LNCAP (cell line): ENCODE measurements around the gene ZBTB14.

Experiments
- TF ChIP-seq, protein P1 (sequence below): fragments of 450-650 bp; IDR thresholded peaks from 2 replicates; pipeline ENCODE4 v1.5.1; 2017; ENCODE audit warnings: mild to moderate bottlenecking

Gene ZBTB14

DNA sequence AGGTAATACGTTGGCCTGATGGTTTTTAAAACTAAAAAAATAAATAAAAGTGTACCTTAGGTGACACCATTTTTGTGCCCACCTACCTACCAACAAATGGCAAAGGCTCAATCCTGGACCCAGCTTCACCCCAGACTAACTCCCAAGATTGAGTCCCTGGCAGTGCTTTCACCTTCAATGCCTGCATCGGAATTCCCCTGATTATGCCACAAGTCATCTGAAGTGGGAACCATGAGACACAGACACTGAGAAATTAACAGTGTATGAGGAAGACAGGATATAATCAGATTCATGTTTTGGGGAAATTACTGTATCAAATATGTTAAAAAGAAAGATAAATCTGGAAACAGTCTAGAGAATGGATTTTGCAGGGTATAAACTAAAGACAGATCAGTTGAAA, 41.6 kb downstream of the ZBTB14 start:
- TF ChIP-seq, protein P1, sequence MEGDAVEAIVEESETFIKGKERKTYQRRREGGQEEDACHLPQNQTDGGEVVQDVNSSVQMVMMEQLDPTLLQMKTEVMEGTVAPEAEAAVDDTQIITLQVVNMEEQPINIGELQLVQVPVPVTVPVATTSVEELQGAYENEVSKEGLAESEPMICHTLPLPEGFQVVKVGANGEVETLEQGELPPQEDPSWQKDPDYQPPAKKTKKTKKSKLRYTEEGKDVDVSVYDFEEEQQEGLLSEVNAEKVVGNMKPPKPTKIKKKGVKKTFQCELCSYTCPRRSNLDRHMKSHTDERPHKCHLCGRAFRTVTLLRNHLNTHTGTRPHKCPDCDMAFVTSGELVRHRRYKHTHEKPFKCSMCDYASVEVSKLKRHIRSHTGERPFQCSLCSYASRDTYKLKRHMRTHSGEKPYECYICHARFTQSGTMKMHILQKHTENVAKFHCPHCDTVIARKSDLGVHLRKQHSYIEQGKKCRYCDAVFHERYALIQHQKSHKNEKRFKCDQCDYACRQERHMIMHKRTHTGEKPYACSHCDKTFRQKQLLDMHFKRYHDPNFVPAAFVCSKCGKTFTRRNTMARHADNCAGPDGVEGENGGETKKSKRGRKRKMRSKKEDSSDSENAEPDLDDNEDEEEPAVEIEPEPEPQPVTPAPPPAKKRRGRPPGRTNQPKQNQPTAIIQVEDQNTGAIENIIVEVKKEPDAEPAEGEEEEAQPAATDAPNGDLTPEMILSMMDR, result no peak

DNA sequence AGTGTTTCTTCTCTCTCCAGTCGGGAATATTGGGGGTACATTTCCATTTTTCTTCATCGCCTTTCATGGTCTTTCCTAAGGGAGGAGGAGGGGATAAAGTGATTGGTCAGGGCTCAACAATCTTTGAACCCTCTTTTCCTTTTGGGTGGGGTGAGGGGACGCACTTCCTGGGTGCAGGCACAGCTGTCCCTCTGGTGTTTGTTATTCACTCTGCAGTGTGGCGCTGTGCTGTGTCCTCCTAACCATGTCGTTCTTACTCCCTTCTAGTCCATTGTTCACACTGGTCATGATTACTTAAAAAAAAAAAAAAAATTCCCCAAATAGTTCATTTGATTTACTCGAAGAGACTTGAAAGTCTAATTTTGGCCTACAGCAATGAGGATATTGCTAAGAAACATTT, 44.4 kb downstream of the ZBTB14 start:
- TF ChIP-seq, protein P1, result no peak

DNA sequence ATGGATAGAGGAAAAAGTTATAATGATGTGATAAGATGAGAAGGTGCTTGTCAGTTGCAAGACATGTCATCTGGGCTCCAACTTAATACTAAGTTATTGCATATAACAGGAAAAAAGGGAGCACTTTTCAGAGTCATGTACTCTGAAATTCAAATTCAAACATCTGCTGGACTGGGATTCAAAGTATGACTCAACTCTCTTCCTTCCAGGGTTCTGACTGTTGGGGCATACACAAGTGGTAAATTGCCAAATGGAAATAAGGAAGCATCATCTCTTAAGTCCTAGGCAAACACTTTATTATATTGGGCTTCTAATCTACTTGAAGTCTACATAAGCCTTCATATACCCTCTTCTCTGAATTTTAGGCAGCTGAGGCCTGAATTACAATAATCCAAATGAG, 44.9 kb downstream of the ZBTB14 start:
- TF ChIP-seq, protein P1, result no peak

DNA sequence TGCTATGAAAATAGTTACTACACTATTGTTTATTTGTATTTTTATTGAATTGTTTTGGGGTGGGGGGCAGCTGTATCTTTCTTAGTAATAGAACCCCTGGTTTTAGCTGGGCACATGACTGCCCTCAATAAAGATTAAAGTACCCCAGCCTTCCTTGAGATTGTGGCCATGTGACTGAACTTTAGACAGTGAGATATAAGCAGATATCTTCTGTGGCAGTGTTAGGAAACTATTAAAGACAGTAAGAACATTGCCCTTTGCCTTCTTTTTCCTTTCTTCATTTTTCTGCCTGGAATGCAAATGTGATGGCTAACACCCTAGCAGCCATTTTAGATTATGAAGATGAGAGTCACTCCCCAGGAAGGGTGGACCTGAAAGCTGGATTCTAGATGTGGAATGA, 50.6 kb downstream of the ZBTB14 start:
- TF ChIP-seq, protein P1, result no peak

DNA sequence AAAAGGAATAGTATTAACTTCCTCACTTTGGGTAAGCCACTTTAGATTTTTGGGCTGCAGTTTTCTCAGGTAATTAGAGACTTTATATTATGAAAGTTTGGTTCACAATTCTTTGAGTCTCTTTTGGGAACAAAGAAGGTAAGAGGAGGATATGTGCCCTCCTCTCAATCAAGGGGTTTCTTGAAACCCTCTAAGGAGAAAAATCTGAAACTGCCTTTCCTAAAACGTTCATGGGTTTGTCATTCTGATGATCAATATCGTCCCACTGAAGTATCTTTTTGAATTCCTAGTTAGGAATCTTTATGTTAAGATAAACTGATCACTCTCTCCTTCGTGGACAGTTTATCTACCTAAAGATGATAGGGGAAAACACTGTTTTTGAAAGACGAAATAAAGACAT, 56.1 kb downstream of the ZBTB14 start:
- TF ChIP-seq, protein P1, result no peak
